ENCODE data around the gene MICA. TPM values are rescaled to one million over a fixed set of nuclear protein-coding genes. Genes with fewer than 3 reads are reported as not detected.

Gene MICA
- total and polyA plus RNA-seq, 9 of the 15 experiments (the other 6 are each of a cell fraction or from before 2014, with no cell fraction given) = 11.8 to 24.6 (median 16.7) TPM

- no peak for TF ChIP-seq ZNF318 (IDR thresholded peaks at IDR 0.05; ENCODE audit: borderline replicate concordance in 1 of 2, low read depth in 1 of 2)
- TF ChIP-seq BRD4 (IDR thresholded peaks at IDR 0.05) = no peak
- TF ChIP-seq RUNX1 (IDR thresholded peaks at IDR 0.05; ENCODE audit: low read depth) = no peak
- no peak for TF ChIP-seq ZNF740 (CRISPR knock-in tag; IDR thresholded peaks at IDR 0.05)
- TF ChIP-seq ZNF740 (tag; IDR thresholded peaks at IDR 0.05) = no peak
Measured at GRCh38 chr6:31357886-31358285, 45.5 kb upstream of the MICA start (continued).
